ENCODE measurements around the gene GM2A. TPM values are rescaled to one million over a fixed set of nuclear protein-coding genes. Genes with fewer than 3 reads are reported as not detected.

The GM2A gene
- total and polyA plus RNA-seq, 2 of the 13 experiments (the other 11 are each of a cell fraction or from before 2014, with no cell fraction given), result 14.6 to 29.6 TPM

DNA sequence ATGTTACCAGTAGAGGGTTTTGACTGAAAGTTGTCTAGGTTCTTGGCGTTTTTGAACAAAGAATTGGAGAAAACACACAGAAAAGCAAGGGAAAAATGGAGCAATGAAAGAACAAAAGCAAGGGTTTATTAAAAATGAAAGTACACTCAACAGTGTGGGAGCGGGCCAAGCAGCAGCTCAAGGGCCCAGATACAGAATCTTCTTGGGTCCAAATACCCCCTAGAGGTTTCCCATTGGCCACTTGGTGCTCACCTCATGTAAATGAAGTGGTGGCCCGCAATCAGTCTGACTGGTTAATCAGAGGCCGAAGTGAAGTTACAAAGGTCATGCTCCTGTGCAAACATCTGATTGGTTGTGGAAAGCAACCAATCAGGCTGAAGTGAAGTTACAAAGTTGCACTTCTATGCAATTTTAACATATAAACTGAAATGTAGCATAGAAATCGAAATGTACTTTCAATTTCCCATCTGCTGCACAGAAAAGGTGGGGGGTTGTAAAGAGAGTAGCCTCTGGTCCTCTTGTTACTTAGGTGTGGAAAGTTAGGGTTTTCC is 1.9 kb upstream of the GM2A start (continued):
- TF ChIP-seq, protein P1, sequence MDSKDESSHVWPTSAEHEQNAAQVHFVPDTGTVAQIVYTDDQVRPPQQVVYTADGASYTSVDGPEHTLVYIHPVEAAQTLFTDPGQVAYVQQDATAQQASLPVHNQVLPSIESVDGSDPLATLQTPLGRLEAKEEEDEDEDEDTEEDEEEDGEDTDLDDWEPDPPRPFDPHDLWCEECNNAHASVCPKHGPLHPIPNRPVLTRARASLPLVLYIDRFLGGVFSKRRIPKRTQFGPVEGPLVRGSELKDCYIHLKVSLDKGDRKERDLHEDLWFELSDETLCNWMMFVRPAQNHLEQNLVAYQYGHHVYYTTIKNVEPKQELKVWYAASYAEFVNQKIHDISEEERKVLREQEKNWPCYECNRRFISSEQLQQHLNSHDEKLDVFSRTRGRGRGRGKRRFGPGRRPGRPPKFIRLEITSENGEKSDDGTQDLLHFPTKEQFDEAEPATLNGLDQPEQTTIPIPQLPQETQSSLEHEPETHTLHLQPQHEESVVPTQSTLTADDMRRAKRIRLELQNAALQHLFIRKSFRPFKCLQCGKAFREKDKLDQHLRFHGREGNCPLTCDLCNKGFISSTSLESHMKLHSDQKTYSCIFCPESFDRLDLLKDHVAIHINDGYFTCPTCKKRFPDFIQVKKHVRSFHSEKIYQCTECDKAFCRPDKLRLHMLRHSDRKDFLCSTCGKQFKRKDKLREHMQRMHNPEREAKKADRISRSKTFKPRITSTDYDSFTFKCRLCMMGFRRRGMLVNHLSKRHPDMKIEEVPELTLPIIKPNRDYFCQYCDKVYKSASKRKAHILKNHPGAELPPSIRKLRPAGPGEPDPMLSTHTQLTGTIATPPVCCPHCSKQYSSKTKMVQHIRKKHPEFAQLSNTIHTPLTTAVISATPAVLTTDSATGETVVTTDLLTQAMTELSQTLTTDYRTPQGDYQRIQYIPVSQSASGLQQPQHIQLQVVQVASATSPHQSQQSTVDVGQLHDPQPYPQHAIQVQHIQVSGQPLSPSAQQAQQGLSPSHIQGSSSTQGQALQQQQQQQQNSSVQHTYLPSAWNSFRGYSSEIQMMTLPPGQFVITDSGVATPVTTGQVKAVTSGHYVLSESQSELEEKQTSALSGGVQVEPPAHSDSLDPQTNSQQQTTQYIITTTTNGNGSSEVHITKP (CRISPR knock-in tag; IDR thresholded peaks at IDR 0.05; ENCODE audit: low read depth), result no peak
- TF ChIP-seq KDM3A (CRISPR knock-in tag; IDR thresholded peaks at IDR 0.05; ENCODE audit: low read depth), result 0 out of 2 replicates have a peak, but pooled peaks have one; percentile 9
- TF ChIP-seq, protein P2, sequence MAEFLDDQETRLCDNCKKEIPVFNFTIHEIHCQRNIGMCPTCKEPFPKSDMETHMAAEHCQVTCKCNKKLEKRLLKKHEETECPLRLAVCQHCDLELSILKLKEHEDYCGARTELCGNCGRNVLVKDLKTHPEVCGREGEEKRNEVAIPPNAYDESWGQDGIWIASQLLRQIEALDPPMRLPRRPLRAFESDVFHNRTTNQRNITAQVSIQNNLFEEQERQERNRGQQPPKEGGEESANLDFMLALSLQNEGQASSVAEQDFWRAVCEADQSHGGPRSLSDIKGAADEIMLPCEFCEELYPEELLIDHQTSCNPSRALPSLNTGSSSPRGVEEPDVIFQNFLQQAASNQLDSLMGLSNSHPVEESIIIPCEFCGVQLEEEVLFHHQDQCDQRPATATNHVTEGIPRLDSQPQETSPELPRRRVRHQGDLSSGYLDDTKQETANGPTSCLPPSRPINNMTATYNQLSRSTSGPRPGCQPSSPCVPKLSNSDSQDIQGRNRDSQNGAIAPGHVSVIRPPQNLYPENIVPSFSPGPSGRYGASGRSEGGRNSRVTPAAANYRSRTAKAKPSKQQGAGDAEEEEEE (CRISPR knock-in tag; IDR thresholded peaks at IDR 0.05; ENCODE audit: borderline replicate concordance), result no peak
- no peak for TF ChIP-seq SMAD1 (CRISPR knock-in tag; IDR thresholded peaks at IDR 0.05; ENCODE audit: borderline replicate concordance, low read depth)
- no peak for TF ChIP-seq MED13 (CRISPR knock-in tag; IDR thresholded peaks at IDR 0.05)
- TF ChIP-seq ZNF619 (CRISPR knock-in tag; IDR thresholded peaks at IDR 0.05), result no peak
- no peak for TF ChIP-seq ZNF672 (CRISPR knock-in tag; IDR thresholded peaks at IDR 0.05)
- TF ChIP-seq RORA (CRISPR knock-in tag; IDR thresholded peaks at IDR 0.05), result 0 out of 2 replicates have a peak, but pooled peaks have one; percentile 24
- TF ChIP-seq RFXANK (CRISPR knock-in tag; IDR thresholded peaks at IDR 0.05), result no peak
- TF ChIP-seq, protein P3, sequence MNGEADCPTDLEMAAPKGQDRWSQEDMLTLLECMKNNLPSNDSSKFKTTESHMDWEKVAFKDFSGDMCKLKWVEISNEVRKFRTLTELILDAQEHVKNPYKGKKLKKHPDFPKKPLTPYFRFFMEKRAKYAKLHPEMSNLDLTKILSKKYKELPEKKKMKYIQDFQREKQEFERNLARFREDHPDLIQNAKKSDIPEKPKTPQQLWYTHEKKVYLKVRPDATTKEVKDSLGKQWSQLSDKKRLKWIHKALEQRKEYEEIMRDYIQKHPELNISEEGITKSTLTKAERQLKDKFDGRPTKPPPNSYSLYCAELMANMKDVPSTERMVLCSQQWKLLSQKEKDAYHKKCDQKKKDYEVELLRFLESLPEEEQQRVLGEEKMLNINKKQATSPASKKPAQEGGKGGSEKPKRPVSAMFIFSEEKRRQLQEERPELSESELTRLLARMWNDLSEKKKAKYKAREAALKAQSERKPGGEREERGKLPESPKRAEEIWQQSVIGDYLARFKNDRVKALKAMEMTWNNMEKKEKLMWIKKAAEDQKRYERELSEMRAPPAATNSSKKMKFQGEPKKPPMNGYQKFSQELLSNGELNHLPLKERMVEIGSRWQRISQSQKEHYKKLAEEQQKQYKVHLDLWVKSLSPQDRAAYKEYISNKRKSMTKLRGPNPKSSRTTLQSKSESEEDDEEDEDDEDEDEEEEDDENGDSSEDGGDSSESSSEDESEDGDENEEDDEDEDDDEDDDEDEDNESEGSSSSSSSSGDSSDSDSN (CRISPR knock-in tag; IDR thresholded peaks at IDR 0.05), result no peak
- TF ChIP-seq, protein P4, sequence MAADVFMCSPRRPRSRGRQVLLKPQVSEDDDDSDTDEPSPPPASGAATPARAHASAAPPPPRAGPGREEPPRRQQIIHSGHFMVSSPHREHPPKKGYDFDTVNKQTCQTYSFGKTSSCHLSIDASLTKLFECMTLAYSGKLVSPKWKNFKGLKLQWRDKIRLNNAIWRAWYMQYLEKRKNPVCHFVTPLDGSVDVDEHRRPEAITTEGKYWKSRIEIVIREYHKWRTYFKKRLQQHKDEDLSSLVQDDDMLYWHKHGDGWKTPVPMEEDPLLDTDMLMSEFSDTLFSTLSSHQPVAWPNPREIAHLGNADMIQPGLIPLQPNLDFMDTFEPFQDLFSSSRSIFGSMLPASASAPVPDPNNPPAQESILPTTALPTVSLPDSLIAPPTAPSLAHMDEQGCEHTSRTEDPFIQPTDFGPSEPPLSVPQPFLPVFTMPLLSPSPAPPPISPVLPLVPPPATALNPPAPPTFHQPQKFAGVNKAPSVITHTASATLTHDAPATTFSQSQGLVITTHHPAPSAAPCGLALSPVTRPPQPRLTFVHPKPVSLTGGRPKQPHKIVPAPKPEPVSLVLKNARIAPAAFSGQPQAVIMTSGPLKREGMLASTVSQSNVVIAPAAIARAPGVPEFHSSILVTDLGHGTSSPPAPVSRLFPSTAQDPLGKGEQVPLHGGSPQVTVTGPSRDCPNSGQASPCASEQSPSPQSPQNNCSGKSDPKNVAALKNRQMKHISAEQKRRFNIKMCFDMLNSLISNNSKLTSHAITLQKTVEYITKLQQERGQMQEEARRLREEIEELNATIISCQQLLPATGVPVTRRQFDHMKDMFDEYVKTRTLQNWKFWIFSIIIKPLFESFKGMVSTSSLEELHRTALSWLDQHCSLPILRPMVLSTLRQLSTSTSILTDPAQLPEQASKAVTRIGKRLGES (CRISPR knock-in tag; IDR thresholded peaks at IDR 0.05; ENCODE audit: borderline replicate concordance), result 0 out of 2 replicates have a peak, but pooled peaks have one; percentile 8
- TF ChIP-seq ZNF749 (CRISPR knock-in tag; IDR thresholded peaks at IDR 0.05; ENCODE audit: borderline replicate concordance), result no peak
- no peak for TF ChIP-seq PRPF4 (IDR thresholded peaks at IDR 0.05; ENCODE audit: low read depth, low read length, poor library complexity, severe bottlenecking)
- no peak for TF ChIP-seq CENPX (CRISPR knock-in tag; IDR thresholded peaks at IDR 0.05)
- TF ChIP-seq, protein P5, sequence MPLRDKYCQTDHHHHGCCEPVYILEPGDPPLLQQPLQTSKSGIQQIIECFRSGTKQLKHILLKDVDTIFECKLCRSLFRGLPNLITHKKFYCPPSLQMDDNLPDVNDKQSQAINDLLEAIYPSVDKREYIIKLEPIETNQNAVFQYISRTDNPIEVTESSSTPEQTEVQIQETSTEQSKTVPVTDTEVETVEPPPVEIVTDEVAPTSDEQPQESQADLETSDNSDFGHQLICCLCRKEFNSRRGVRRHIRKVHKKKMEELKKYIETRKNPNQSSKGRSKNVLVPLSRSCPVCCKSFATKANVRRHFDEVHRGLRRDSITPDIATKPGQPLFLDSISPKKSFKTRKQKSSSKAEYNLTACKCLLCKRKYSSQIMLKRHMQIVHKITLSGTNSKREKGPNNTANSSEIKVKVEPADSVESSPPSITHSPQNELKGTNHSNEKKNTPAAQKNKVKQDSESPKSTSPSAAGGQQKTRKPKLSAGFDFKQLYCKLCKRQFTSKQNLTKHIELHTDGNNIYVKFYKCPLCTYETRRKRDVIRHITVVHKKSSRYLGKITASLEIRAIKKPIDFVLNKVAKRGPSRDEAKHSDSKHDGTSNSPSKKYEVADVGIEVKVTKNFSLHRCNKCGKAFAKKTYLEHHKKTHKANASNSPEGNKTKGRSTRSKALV (CRISPR knock-in tag; IDR thresholded peaks at IDR 0.05), result no peak
- TF ChIP-seq ZNF382 (CRISPR knock-in tag; IDR thresholded peaks at IDR 0.05; ENCODE audit: borderline replicate concordance), result no peak
